Fibroblast of skin of right biceps (primary cell): ENCODE measurements around the gene KRTAP3-1.
"Not testable (repeated sequence)": the region's sequence is repeated elsewhere in the genome, so short reads cannot be mapped to it uniquely, and the experiment has no call there.

Source experiments
- DNase-seq: peaks from one replicate; pipeline ENCODE4 v3.0.0-alpha.2; 2013

Gene KRTAP3-1

GRCh38 chr17:41013606-41014005 lies 4.7 kb upstream of the KRTAP3-1 start:
- peak; percentile 58 for DNase-seq

GRCh38 chr17:41013181-41013580 lies 4.3 kb upstream of the KRTAP3-1 start:
- DNase-seq = peak; percentile 37

- no peak for DNase-seq
Observed at GRCh38 chr17:41012326-41013120, 3.6 kb upstream of the KRTAP3-1 start.

- no peak for DNase-seq
Observed at GRCh38 chr17:41010441-41010840, 1.5 kb upstream of the KRTAP3-1 start.

- no peak for DNase-seq
Observed at GRCh38 chr17:41009936-41010335, 1.0 kb upstream of the KRTAP3-1 start.

GRCh38 chr17:41009301-41009760 lies 403 bp upstream of the KRTAP3-1 start:
- DNase-seq = no peak

GRCh38 chr17:41004397-41004796 lies 4.5 kb downstream of the KRTAP3-1 start:
- no peak for DNase-seq

GRCh38 chr17:41003926-41004325 lies 5.0 kb downstream of the KRTAP3-1 start:
- no peak for DNase-seq

GRCh38 chr17:41002814-41003213 lies 6.1 kb downstream of the KRTAP3-1 start:
- peak; percentile 49 for DNase-seq

GRCh38 chr17:41001795-41002194 lies 7.1 kb downstream of the KRTAP3-1 start:
- DNase-seq = no peak

GRCh38 chr17:40999563-40999962 lies 9.4 kb downstream of the KRTAP3-1 start, which contains the start of gene KRTAP3-2:
Gene KRTAP3-2 (minus strand): TSS chr17:40999906. CDS start chr17:40999853, 53 bp downstream.
- not testable (repeated sequence) for DNase-seq

- no peak for DNase-seq
Observed at GRCh38 chr17:40997361-40997760, 11.6 kb downstream of the KRTAP3-1 start.

- DNase-seq = no peak
Observed at GRCh38 chr17:40996829-40997228, 12.1 kb downstream of the KRTAP3-1 start.

- DNase-seq = no peak
Observed at GRCh38 chr17:40995116-40995515, 13.8 kb downstream of the KRTAP3-1 start.

- no peak for DNase-seq
Observed at GRCh38 chr17:40993839-40994238, 15.1 kb downstream of the KRTAP3-1 start, which contains the start of gene KRTAP3-3. Gene KRTAP3-3 (minus strand): TSS chr17:40994164. CDS start chr17:40994097, 67 bp downstream.

- no peak for DNase-seq
Observed at GRCh38 chr17:40993084-40993483, 15.8 kb downstream of the KRTAP3-1 start.

GRCh38 chr17:40992666-40993065 lies 16.3 kb downstream of the KRTAP3-1 start:
- no peak for DNase-seq

GRCh38 chr17:40986920-40987319 lies 22.0 kb downstream of the KRTAP3-1 start:
- DNase-seq = no peak

- no peak for DNase-seq
Observed at GRCh38 chr17:40984226-40984625, 24.7 kb downstream of the KRTAP3-1 start, which contains the start of gene KRT40. Gene KRT40 (minus strand): TSS chr17:40984326. CDS start chr17:40984273, 53 bp downstream.

GRCh38 chr17:40981115-40981514 lies 27.8 kb downstream of the KRTAP3-1 start:
- DNase-seq = no peak

- DNase-seq = peak; percentile 42
Observed at GRCh38 chr17:40980596-40980995, 28.3 kb downstream of the KRTAP3-1 start.

- no peak for DNase-seq
Observed at GRCh38 chr17:40980117-40980516, 28.8 kb downstream of the KRTAP3-1 start.

GRCh38 chr17:40978575-40979151 lies 30.3 kb downstream of the KRTAP3-1 start:
- DNase-seq = no peak

- no peak for DNase-seq
Observed at GRCh38 chr17:40975516-40975915, 33.4 kb downstream of the KRTAP3-1 start.
